Activated T-cell treated with anti-CD3 and anti-CD28 coated beads, Interleukin-2, amount 50 U/mL, for 72 hours (primary cell): ENCODE measurements around the gene SYAP1. TPM values are rescaled to one million over a fixed set of nuclear protein-coding genes. Genes with fewer than 3 reads are reported as not detected.

Experiments
- ATAC-seq, 2 donors: fragments of 150-1000 bp; cut with Tn5 transposase; replicated peaks in 1 of 2; 2 replicates each; pipeline ENCODE4 v1.10.0; 2021; ENCODE audit warnings: moderate library complexity in 2 of 2, mild to moderate bottlenecking in 1 of 2
- DNase-seq, 2 donors: peaks; one replicate each; pipeline ENCODE4 v3.0.0; 2021 to 2022; ENCODE audit warnings: mixed read lengths in 1 of 2
- H3K27ac Mint-ChIP-seq: one replicate; pipeline ENCODE4 v1.8.0; 2022; ENCODE audit warnings: mild to moderate bottlenecking, moderate library complexity, mixed read lengths
- H3K27me3 Mint-ChIP-seq: one replicate; pipeline ENCODE4 v1.8.0; 2022; ENCODE audit warnings: low read depth, mixed read lengths
- H3K36me3 Mint-ChIP-seq, 2 donors: one replicate each; pipeline ENCODE4 v1.8.0; 2022; ENCODE audit warnings: mixed read lengths in 2 of 2, mild to moderate bottlenecking in 1 of 2; ENCODE audit not compliant: insufficient read depth in 2 of 2
- H3K4me1 Mint-ChIP-seq: one replicate; pipeline ENCODE4 v1.8.0; 2022; ENCODE audit warnings: low read depth, mixed read lengths
- H3K4me3 Mint-ChIP-seq, 2 donors: one replicate each; pipeline ENCODE4 v1.8.0; 2022; ENCODE audit warnings: mild to moderate bottlenecking in 2 of 2, mixed read lengths in 2 of 2, moderate library complexity in 2 of 2
- H3K9me3 Mint-ChIP-seq, 2 donors: one replicate each; pipeline ENCODE4 v1.8.0; 2022; ENCODE audit warnings: mixed read lengths in 2 of 2
- total RNA-seq, 2 donors: library from RNA; stranded (reverse); gene quantifications; one replicate each; pipeline ENCODE4 v1.2.3, GENCODE V29; 2022

Gene SYAP1
- total RNA-seq, 2 donors from 2014 or later, result 15.3 to 20.8 TPM

- DNase-seq (no peak), ATAC-seq (no peak)
- Mint-ChIP-seq H3K4me3 (no peak overlapping the region), H3K4me1 (peaks cover 4% of the 10 kb centered on the region), H3K36me3 (peaks cover 1 to 18% of the 10 kb centered on the region in 2 donors), H3K27me3 (no peaks in the 10 kb centered on the region), H3K27ac (no peak overlapping the region), H3K9me3 (peaks cover 0 to 1% of the 10 kb centered on the region in 2 donors)
These were observed 76.9 kb downstream of the SYAP1 start for GRCh38 chrX:16796298-16796697.

GRCh38 chrX:16797358-16797757 lies 77.9 kb downstream of the SYAP1 start:
- no peak for ATAC-seq
- peaks cover 4% of the 10 kb centered on the region for H3K4me1 Mint-ChIP-seq
- H3K27ac Mint-ChIP-seq, result peak overlapping the region; percentile 76
- no peaks in the 10 kb centered on the region for H3K27me3 Mint-ChIP-seq
- H3K36me3 Mint-ChIP-seq, result peaks cover 1 to 19% of the 10 kb centered on the region in 2 donors
- peaks cover 0 to 1% of the 10 kb centered on the region in 2 donors for H3K9me3 Mint-ChIP-seq
- H3K4me3 Mint-ChIP-seq, result no peak overlapping the region
- no peak for DNase-seq

- peaks cover 4% of the 10 kb centered on the region for H3K4me1 Mint-ChIP-seq
- DNase-seq (no peak), ATAC-seq (no peak)
- no peak overlapping the region for H3K4me3 Mint-ChIP-seq
- H3K27ac Mint-ChIP-seq, result no peak overlapping the region
- H3K9me3 Mint-ChIP-seq, result peaks cover 0 to 1% of the 10 kb centered on the region in 2 donors
- peaks cover 1 to 20% of the 10 kb centered on the region in 2 donors for H3K36me3 Mint-ChIP-seq
- no peaks in the 10 kb centered on the region for H3K27me3 Mint-ChIP-seq
These were observed 78.4 kb downstream of the SYAP1 start for GRCh38 chrX:16797841-16798240.

GRCh38 chrX:16804923-16805464 lies 85.6 kb downstream of the SYAP1 start:
- Mint-ChIP-seq H3K4me3 (no peak overlapping the region), H3K4me1 (peaks cover 17% of the 10 kb centered on the region), H3K27me3 (no peaks in the 10 kb centered on the region), H3K9me3 (no peaks in the 10 kb centered on the region), H3K36me3 (peaks cover 0 to 4% of the 10 kb centered on the region in 2 donors), H3K27ac (no peak overlapping the region)
- no peak for DNase-seq
- no peak for ATAC-seq

- peak overlapping the region; percentile 46 for H3K27ac Mint-ChIP-seq
- DNase-seq (no peak), ATAC-seq (no peak)
- peaks cover 0 to 7% of the 10 kb centered on the region in 2 donors for H3K36me3 Mint-ChIP-seq
- peaks cover 17% of the 10 kb centered on the region for H3K4me1 Mint-ChIP-seq
- H3K9me3 Mint-ChIP-seq, result no peaks in the 10 kb centered on the region
- H3K4me3 Mint-ChIP-seq, result no peak overlapping the region
- no peaks in the 10 kb centered on the region for H3K27me3 Mint-ChIP-seq
These were observed 88.1 kb downstream of the SYAP1 start for GRCh38 chrX:16807548-16807947.

GRCh38 chrX:16807976-16808542 lies 88.6 kb downstream of the SYAP1 start:
- H3K4me3 Mint-ChIP-seq, result no peak overlapping the region
- no peak for ATAC-seq

GRCh38 chrX:16814597-16814996 lies 95.2 kb downstream of the SYAP1 start:
- Mint-ChIP-seq H3K36me3 (peaks cover 0 to 16% of the 10 kb centered on the region in 2 donors), H3K4me3 (no peak overlapping the region), H3K27ac (no peak overlapping the region), H3K9me3 (no peaks in the 10 kb centered on the region), H3K27me3 (no peaks in the 10 kb centered on the region), H3K4me1 (peaks cover 8% of the 10 kb centered on the region)
- no peak for DNase-seq
- ATAC-seq, result no peak

More at GRCh38 chrX:16807976-16808542, 88.6 kb downstream of the SYAP1 start:
- Mint-ChIP-seq H3K27ac (peak overlapping the region; percentile 42), H3K27me3 (no peaks in the 10 kb centered on the region), H3K36me3 (peaks cover 0 to 11% of the 10 kb centered on the region in 2 donors), H3K9me3 (no peaks in the 10 kb centered on the region), H3K4me1 (peaks cover 17% of the 10 kb centered on the region)
- DNase-seq, result no peak

Other genes with a start within 250 kb of the SYAP1 start
- gene S100G, start 69.5 kb upstream of the SYAP1 start, total RNA-seq, result not detected
- gene CTPS2, start 6.9 kb upstream of the SYAP1 start, total RNA-seq, result 1 to 10 TPM; 8.1 to 8.3 TPM
- 10 to 100 TPM; 15.3 to 24.6 TPM for gene TXLNG, start 66.9 kb downstream of the SYAP1 start, total RNA-seq
- gene RBBP7, start 150.8 kb downstream of the SYAP1 start, total RNA-seq, result 100 to 1,000 TPM; 234 to 265 TPM
- gene REPS2, start 227.0 kb downstream of the SYAP1 start, total RNA-seq, result under 1 TPM; 0.39 to 0.67 TPM